Neural crest cell (in vitro differentiated cells): ENCODE measurements around the gene SLC38A11. TPM values are rescaled to one million over a fixed set of nuclear protein-coding genes. Genes with fewer than 3 reads are reported as not detected.

Experiments
- DNase-seq: peaks from one replicate; pipeline ENCODE4 v3.0.0; 2021; ENCODE audit warnings: low read depth, mixed read lengths, low spot score
- H3K27ac Mint-ChIP-seq: one replicate; pipeline ENCODE4 v1.8.0; 2021; ENCODE audit warnings: mild to moderate bottlenecking, mixed read lengths; ENCODE audit not compliant: unreplicated experiment
- H3K27me3 Mint-ChIP-seq: 2 replicates; pipeline ENCODE4 v1.8.0; 2021; ENCODE audit warnings: low read depth, mild to moderate bottlenecking, mixed read lengths
- H3K36me3 Mint-ChIP-seq: 2 replicates; pipeline ENCODE4 v1.8.0; 2021; ENCODE audit warnings: low read depth, mild to moderate bottlenecking, mixed read lengths
- H3K4me1 Mint-ChIP-seq: 2 replicates; pipeline ENCODE4 v1.8.0; 2021; ENCODE audit warnings: mixed read lengths
- H3K4me3 Mint-ChIP-seq: one replicate; pipeline ENCODE4 v1.8.0; 2021; ENCODE audit warnings: mild to moderate bottlenecking, mixed read lengths
- H3K9me3 Mint-ChIP-seq: 2 replicates; pipeline ENCODE4 v1.8.0; 2021; ENCODE audit warnings: mixed read lengths
- CTCF ChIP-seq: fragments of 200-600 bp; sonication (generic); conservative IDR thresholded peaks from 2 replicates; pipeline ENCODE4 v1.5.0; 2021; ENCODE audit warnings: antibody characterized with exemption, mild to moderate bottlenecking
- total RNA-seq: library from RNA; stranded (reverse); gene quantifications from 2 replicates; pipeline ENCODE4 v1.2.1, GENCODE V29; 2021

Gene SLC38A11
- total RNA-seq, 1 donor from 2014 or later = not detected

DNA sequence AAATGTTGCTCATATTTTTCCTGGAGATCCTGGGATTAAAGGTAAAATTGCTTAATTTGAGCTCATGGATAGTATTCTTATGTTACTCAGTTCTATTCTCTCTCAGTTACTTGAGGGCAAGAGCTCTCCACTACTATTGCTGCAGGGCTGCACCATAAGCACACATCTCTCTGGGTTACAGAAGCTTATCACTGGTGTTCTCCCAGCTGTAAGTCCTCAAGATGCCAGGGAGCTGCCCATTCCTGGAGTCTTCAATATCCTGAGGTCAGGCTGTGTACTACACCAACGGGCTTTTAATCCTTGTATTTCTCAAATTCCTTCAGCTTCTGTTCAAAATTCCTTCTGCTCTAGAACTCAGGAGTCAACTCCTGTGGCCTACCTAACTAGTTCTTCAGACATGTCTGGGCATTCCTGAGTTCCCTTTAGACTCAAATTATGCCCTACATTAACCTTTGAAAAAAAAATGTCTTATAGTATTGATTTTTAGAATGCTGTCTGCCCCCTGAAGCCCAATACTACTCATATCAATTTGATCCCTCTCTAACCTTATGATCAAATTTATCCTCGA lies 96.0 kb downstream of the SLC38A11 start:
- TF ChIP-seq CTCF = no peak
- no peak for DNase-seq
- Mint-ChIP-seq H3K27ac (no peak overlapping the region), H3K4me1 (no peaks in the 10 kb centered on the region), H3K27me3 (no peaks in the 10 kb centered on the region), H3K36me3 (no peaks in the 10 kb centered on the region), H3K9me3 (no peaks in the 10 kb centered on the region), H3K4me3 (no peak overlapping the region)

GRCh38 chr2:164852086-164852485 lies 103.2 kb downstream of the SLC38A11 start:
- no peak overlapping the region for H3K27ac Mint-ChIP-seq
- no peaks in the 10 kb centered on the region for H3K9me3 Mint-ChIP-seq
- peaks cover 3% of the 10 kb centered on the region for H3K27me3 Mint-ChIP-seq
- no peak for DNase-seq
- no peaks in the 10 kb centered on the region for H3K36me3 Mint-ChIP-seq
- H3K4me3 Mint-ChIP-seq = no peak overlapping the region
- H3K4me1 Mint-ChIP-seq = no peaks in the 10 kb centered on the region
- TF ChIP-seq CTCF = no peak

- TF ChIP-seq CTCF = no peak
- no peaks in the 10 kb centered on the region for H3K36me3 Mint-ChIP-seq
- no peaks in the 10 kb centered on the region for H3K9me3 Mint-ChIP-seq
Observed at GRCh38 chr2:164850235-164850634, 105.1 kb downstream of the SLC38A11 start.

GRCh38 chr2:164849506-164849905 lies 105.8 kb downstream of the SLC38A11 start:
- Mint-ChIP-seq H3K4me1 (no peaks in the 10 kb centered on the region), H3K27me3 (peaks cover 3% of the 10 kb centered on the region), H3K4me3 (no peak overlapping the region), H3K27ac (no peak overlapping the region), H3K9me3 (no peaks in the 10 kb centered on the region), H3K36me3 (no peaks in the 10 kb centered on the region)
- TF ChIP-seq CTCF = no peak
- no peak for DNase-seq

More at GRCh38 chr2:164850235-164850634, 105.1 kb downstream of the SLC38A11 start:
- no peak for DNase-seq
- Mint-ChIP-seq H3K27me3 (peaks cover 3% of the 10 kb centered on the region), H3K4me3 (no peak overlapping the region), H3K4me1 (no peaks in the 10 kb centered on the region), H3K27ac (no peak overlapping the region)

DNA sequence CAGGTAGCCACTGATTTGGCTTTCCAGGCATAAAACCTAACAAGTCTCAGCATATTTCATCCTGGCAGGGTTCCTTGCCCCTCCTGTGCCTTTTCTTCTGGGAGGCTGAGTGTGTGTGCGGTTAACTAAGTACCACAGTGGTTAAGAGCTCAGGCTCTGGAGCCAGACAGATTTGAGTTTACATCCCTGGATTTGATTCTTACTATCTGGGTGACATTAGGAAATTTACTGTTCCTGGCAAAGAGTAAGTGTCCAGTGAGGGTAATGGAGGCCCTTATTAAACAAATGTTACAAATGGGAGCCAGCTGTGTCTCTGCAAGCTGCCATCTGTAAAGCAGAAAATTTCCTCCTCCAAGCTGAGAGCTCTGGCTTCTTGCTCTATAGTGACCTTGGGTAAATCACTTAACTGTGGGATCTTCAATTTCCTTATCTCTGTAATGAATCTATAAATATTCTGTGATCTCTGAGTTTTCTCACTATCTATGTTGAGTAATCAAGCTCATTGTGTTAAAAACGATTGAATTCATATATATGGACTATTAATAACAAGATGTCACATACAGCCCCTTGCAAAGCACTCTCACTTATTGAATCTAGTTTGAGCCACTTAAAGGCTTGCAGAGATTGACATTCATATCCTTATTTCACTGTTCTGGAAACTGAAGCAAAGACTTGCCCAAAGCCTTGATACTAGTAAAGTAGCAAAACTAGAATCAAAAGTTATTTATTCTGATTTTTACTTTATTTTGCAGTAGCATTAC lies 107.2 kb downstream of the SLC38A11 start:
- Mint-ChIP-seq H3K4me3 (no peak overlapping the region), H3K36me3 (no peaks in the 10 kb centered on the region), H3K4me1 (no peaks in the 10 kb centered on the region), H3K9me3 (no peaks in the 10 kb centered on the region), H3K27ac (no peak overlapping the region), H3K27me3 (peaks cover 10% of the 10 kb centered on the region)
- no peak for DNase-seq
- TF ChIP-seq CTCF = no peak
